K562 (cell line): ENCODE data around the gene SLA2. TPM values are rescaled to one million over a fixed set of nuclear protein-coding genes. Genes with fewer than 3 reads are reported as not detected.

Experiments
- KAT7 ChIP-seq: sonication (generic); formaldehyde crosslinking; IDR thresholded peaks from 2 replicates; pipeline ENCODE4 v1.8.0; 2022; ENCODE audit warnings: missing genetic modification reagents, mild to moderate bottlenecking, borderline replicate concordance
- MAZ ChIP-seq, 2 experiments: fragments of 450-650 bp in 1 of 2; sonication (generic) in 1 of 2; formaldehyde crosslinking; IDR thresholded peaks in 1 of 2; conservative IDR thresholded peaks in 1 of 2; 2 replicates each; pipeline versions ENCODE4 v1.4.0 to v1.5.0; 2020; ENCODE audit warnings: mild to moderate bottlenecking in 1 of 2, missing genetic modification reagents in 1 of 2
- NR2C2 ChIP-seq, 2 experiments: fragments of 200-800 bp in 1 of 2; sonication (Bioruptor generic) in 1 of 2; sonication (generic) in 1 of 2; formaldehyde crosslinking in 1 of 2; IDR thresholded peaks; 2 replicates each; pipeline versions ENCODE4 v1.6.1 to v1.8.0; 2016 to 2022; ENCODE audit warnings: mild to moderate bottlenecking in 1 of 2, missing compliant biosample characterization in 1 of 2, missing genetic modification characterization in 1 of 2, missing genetic modification reagents in 1 of 2
- NR2F6 ChIP-seq: fragments of 450-650 bp; formaldehyde crosslinking; IDR thresholded peaks from 2 replicates; pipeline ENCODE4 v1.4.0; 2020; ENCODE audit warnings: mild to moderate bottlenecking
- PPARD ChIP-seq: fragments of 250-450 bp; sonication (Bioruptor Pico); IDR thresholded peaks from 2 replicates; pipeline ENCODE4 v1.8.0; 2022; ENCODE audit warnings: inconsistent platforms, mild to moderate bottlenecking, moderate library complexity
- TAF1 ChIP-seq: IDR thresholded peaks from 2 replicates; pipeline ENCODE4 v1.6.1; 2011; ENCODE audit warnings: mild to moderate bottlenecking, low read length, moderate library complexity; ENCODE audit not compliant: insufficient read depth, control insufficient read depth, severe bottlenecking; ENCODE audit errors: extremely low read depth
- TCFL5 ChIP-seq: fragments of 250-450 bp; sonication (Bioruptor Pico); conservative IDR thresholded peaks from 2 replicates; pipeline ENCODE4 v1.6.1; 2021; ENCODE audit warnings: mild to moderate bottlenecking, moderate library complexity, matching md5 sums
- ZNF140 ChIP-seq: fragments of 250-450 bp; sonication (Bioruptor Pico); IDR thresholded peaks from 2 replicates; pipeline ENCODE4 v1.8.0; 2021; ENCODE audit warnings: moderate library complexity, mild to moderate bottlenecking, inconsistent platforms
- ZNF212 ChIP-seq: fragments of 450-650 bp; formaldehyde crosslinking; IDR thresholded peaks from 2 replicates; pipeline ENCODE4 v1.4.0; 2020; ENCODE audit warnings: mild to moderate bottlenecking
- ZNF274 ChIP-seq: IDR thresholded peaks from 2 replicates; pipeline ENCODE4 v1.6.1; 2011; ENCODE audit warnings: low read depth, mild to moderate bottlenecking, low read length, moderate library complexity, borderline replicate concordance
- ZNF717 ChIP-seq: fragments of 250-450 bp; sonication (Bioruptor Pico); IDR thresholded peaks from 2 replicates; pipeline ENCODE4 v1.5.0; 2021
- polyA plus RNA-seq, 8 experiments: library from polyadenylated mRNA; depleted of rRNA in 4 of 8; stranded (reverse) in 5 of 8; unstranded in 3 of 8; fragments of >200 nt; fragmentation: Nextera tagmentation in 2 of 8; fragmentation: Illumina TruSeq in 1 of 8; extraction: Ambion mirVana in 2 of 8; extraction: Trizol in 1 of 8; gene quantifications; 2 replicates each; pipeline versions ENCODE4 v1.2.1 to v1.2.3, GENCODE V29; 2011 to 2014; ENCODE audit warnings: inconsistent platforms in 1 of 8, missing spikeins in 1 of 8
- total RNA-seq, 7 experiments: library from RNA; depleted of rRNA in 6 of 7; stranded (reverse); fragments of >200 nt in 6 of 7; fragmentation: Illumina TruSeq in 2 of 7; extraction: Trizol in 2 of 7; gene quantifications; 2 replicates each; pipeline versions ENCODE4 v1.2.1 to v1.2.3, GENCODE V29; 2011 to 2021; ENCODE audit warnings: low replicate concordance in 1 of 7
- TF ChIP-seq, protein P1 (sequence below): sonication (generic); IDR thresholded peaks from 2 replicates; pipeline ENCODE4 v1.6.1; 2016
- TF ChIP-seq, protein P2 (sequence below): fragments of 250-450 bp; sonication (Bioruptor Pico); IDR thresholded peaks from 2 replicates; pipeline ENCODE4 v1.4.0; 2020; ENCODE audit warnings: mild to moderate bottlenecking, moderate library complexity
- TF ChIP-seq, protein P3 (sequence below): fragments of 450-650 bp; conservative IDR thresholded peaks from 2 replicates; pipeline ENCODE4 v1.6.1; 2016; ENCODE audit warnings: missing genetic modification characterization, low read depth, mild to moderate bottlenecking, missing compliant biosample characterization, moderate library complexity
- TF ChIP-seq, protein P4 (sequence below): fragments of 450-650 bp; IDR thresholded peaks from 2 replicates; pipeline ENCODE4 v1.6.1; 2016; ENCODE audit warnings: borderline replicate concordance
- TF ChIP-seq, protein P5 (sequence below): fragments of 450-650 bp; IDR thresholded peaks from 2 replicates; pipeline ENCODE4 v1.6.1; 2016

The SLA2 gene
- total and polyA plus RNA-seq, 9 of the 15 experiments (the other 6 are each of a cell fraction or from before 2014, with no cell fraction given): 0.07 TPM; not detected in 7

DNA sequence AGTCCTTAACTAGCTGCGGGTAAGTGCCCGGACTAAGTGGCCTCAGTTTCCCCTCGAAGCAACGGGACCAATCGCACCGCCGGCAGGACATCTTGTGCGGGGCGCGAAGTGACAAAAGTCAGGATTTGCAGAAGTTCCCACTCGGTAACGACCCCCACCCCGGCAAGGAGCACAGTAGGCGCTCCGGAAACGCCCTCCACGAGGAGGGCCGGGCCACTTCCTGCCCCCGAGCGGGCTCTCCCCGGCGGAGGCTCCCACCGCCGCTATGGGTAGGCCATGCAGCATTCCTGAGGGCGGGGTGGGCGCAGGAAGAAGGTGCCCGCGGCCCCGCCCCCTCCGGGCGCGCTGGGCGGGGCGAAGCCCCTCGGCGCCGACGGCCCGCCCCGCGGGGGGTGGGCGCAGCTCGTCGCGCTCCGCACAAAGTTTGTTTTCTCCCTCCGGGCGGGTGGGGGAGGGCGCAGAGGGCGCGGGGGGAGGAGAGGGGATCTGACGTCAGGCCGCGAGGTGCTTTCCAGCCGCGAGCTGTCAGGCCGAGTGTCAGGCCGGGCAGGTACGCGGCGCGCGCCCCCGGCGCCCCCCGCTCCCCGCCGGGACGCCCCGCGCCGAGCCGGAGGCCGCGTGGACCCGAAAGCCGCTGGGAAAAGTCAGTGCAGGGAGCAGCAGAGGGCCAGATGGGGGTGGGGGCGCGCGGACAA, 72.7 kb downstream of the SLA2 start, which contains the start of gene TGIF2 (continued):
- TF ChIP-seq, protein P1, sequence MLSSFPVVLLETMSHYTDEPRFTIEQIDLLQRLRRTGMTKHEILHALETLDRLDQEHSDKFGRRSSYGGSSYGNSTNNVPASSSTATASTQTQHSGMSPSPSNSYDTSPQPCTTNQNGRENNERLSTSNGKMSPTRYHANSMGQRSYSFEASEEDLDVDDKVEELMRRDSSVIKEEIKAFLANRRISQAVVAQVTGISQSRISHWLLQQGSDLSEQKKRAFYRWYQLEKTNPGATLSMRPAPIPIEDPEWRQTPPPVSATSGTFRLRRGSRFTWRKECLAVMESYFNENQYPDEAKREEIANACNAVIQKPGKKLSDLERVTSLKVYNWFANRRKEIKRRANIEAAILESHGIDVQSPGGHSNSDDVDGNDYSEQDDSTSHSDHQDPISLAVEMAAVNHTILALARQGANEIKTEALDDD: no peak
- TF ChIP-seq ZNF212 (CRISPR knock-in tag) (no peak), NR2F6 (no peak), ZNF274 (no peak), ZNF140 (CRISPR knock-in tag) (no peak), NR2C2 (CRISPR knock-in tag; IDR thresholded peaks at IDR 0.05) (no peak), NR2C2 (tag; IDR thresholded peaks at IDR 0.05) (no peak), PPARD (CRISPR knock-in tag) (no peak), TCFL5 (CRISPR knock-in tag) (no peak), TAF1 (peak; percentile 40), MAZ (CRISPR knock-in tag; conservative IDR thresholded peaks at IDR 0.05 in 1 of 2, IDR thresholded peaks at IDR 0.05 in 1 of 2) (peak; percentile 99 to 100), ZNF717 (CRISPR knock-in tag) (no peak), KAT7 (no peak)
- TF ChIP-seq, protein P2, sequence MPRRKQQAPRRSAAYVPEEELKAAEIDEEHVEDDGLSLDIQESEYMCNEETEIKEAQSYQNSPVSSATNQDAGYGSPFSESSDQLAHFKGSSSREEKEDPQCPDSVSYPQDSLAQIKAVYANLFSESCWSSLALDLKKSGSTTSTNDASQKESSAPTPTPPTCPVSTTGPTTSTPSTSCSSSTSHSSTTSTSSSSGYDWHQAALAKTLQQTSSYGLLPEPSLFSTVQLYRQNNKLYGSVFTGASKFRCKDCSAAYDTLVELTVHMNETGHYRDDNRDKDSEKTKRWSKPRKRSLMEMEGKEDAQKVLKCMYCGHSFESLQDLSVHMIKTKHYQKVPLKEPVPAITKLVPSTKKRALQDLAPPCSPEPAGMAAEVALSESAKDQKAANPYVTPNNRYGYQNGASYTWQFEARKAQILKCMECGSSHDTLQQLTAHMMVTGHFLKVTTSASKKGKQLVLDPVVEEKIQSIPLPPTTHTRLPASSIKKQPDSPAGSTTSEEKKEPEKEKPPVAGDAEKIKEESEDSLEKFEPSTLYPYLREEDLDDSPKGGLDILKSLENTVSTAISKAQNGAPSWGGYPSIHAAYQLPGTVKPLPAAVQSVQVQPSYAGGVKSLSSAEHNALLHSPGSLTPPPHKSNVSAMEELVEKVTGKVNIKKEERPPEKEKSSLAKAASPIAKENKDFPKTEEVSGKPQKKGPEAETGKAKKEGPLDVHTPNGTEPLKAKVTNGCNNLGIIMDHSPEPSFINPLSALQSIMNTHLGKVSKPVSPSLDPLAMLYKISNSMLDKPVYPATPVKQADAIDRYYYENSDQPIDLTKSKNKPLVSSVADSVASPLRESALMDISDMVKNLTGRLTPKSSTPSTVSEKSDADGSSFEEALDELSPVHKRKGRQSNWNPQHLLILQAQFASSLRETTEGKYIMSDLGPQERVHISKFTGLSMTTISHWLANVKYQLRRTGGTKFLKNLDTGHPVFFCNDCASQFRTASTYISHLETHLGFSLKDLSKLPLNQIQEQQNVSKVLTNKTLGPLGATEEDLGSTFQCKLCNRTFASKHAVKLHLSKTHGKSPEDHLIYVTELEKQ (CRISPR knock-in tag): no peak
- TF ChIP-seq, protein P3, sequence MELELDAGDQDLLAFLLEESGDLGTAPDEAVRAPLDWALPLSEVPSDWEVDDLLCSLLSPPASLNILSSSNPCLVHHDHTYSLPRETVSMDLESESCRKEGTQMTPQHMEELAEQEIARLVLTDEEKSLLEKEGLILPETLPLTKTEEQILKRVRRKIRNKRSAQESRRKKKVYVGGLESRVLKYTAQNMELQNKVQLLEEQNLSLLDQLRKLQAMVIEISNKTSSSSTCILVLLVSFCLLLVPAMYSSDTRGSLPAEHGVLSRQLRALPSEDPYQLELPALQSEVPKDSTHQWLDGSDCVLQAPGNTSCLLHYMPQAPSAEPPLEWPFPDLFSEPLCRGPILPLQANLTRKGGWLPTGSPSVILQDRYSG (tag): peak; percentile 63; the same call in 1 of the 2 replicates
- TF ChIP-seq, protein P4, sequence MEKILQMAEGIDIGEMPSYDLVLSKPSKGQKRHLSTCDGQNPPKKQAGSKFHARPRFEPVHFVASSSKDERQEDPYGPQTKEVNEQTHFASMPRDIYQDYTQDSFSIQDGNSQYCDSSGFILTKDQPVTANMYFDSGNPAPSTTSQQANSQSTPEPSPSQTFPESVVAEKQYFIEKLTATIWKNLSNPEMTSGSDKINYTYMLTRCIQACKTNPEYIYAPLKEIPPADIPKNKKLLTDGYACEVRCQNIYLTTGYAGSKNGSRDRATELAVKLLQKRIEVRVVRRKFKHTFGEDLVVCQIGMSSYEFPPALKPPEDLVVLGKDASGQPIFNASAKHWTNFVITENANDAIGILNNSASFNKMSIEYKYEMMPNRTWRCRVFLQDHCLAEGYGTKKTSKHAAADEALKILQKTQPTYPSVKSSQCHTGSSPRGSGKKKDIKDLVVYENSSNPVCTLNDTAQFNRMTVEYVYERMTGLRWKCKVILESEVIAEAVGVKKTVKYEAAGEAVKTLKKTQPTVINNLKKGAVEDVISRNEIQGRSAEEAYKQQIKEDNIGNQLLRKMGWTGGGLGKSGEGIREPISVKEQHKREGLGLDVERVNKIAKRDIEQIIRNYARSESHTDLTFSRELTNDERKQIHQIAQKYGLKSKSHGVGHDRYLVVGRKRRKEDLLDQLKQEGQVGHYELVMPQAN: no peak
- TF ChIP-seq, protein P5, sequence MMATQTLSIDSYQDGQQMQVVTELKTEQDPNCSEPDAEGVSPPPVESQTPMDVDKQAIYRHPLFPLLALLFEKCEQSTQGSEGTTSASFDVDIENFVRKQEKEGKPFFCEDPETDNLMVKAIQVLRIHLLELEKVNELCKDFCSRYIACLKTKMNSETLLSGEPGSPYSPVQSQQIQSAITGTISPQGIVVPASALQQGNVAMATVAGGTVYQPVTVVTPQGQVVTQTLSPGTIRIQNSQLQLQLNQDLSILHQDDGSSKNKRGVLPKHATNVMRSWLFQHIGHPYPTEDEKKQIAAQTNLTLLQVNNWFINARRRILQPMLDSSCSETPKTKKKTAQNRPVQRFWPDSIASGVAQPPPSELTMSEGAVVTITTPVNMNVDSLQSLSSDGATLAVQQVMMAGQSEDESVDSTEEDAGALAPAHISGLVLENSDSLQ: no peak
